Activated naive CD4-positive, alpha-beta T cell treated with anti-CD3 and anti-CD28 coated beads, Interleukin-2, amount 50 U/mL, for 72 hours (primary cell): ENCODE data around the gene FBXO21. TPM values are rescaled to one million over a fixed set of nuclear protein-coding genes. Genes with fewer than 3 reads are reported as not detected.
"Not testable (repeated sequence)": the region's sequence is repeated elsewhere in the genome, so short reads cannot be mapped to it uniquely, and the experiment has no call there.

Experiments
- ATAC-seq, 2 donors: fragments of 150-1000 bp; cut with Tn5 transposase; 2 replicates each; pipeline ENCODE4 v1.10.0; 2021; ENCODE audit warnings: mild to moderate bottlenecking in 2 of 2, moderate library complexity in 2 of 2
- DNase-seq, 2 donors: peaks; one replicate each; pipeline ENCODE4 v3.0.0; 2021 to 2022; ENCODE audit warnings: low spot score in 2 of 2
- H3K27ac Mint-ChIP-seq, 2 donors: one replicate each; pipeline ENCODE4 v1.8.0; 2022; ENCODE audit warnings: mild to moderate bottlenecking in 2 of 2, mixed read lengths in 2 of 2
- H3K36me3 Mint-ChIP-seq, 2 donors: one replicate each; pipeline ENCODE4 v1.8.0; 2022; ENCODE audit warnings: mixed read lengths in 2 of 2
- H3K9me3 Mint-ChIP-seq, 2 donors: one replicate each; pipeline ENCODE4 v1.8.0; 2022; ENCODE audit warnings: mixed read lengths in 2 of 2
- total RNA-seq, 2 donors: library from RNA; stranded (reverse); gene quantifications; one replicate each; pipeline ENCODE4 v1.2.3, GENCODE V29; 2022

The FBXO21 gene
- total RNA-seq, 2 donors from 2014 or later, result 26.0 to 28.3 TPM

DNA sequence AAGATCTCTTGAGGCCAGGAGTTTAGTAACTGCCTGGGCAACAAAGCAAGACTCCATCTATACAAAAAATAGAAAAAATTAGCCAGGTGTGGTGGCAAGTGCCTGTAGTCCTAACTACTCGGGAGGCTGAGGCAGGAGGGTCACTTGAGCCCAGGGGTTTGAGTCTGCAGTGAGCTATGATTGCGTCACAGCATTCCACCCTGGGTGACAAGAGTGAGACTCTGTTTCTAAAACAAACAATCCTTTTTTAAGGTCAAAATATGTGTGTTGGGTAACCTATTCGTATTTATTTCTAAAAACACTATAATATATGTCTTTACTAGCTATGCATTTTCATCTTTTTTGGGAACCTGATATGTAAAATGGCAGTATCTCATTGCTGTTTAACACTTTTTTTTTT, 7.4 kb downstream of the FBXO21 start:
- ATAC-seq (no peak), DNase-seq (no peak)

DNA sequence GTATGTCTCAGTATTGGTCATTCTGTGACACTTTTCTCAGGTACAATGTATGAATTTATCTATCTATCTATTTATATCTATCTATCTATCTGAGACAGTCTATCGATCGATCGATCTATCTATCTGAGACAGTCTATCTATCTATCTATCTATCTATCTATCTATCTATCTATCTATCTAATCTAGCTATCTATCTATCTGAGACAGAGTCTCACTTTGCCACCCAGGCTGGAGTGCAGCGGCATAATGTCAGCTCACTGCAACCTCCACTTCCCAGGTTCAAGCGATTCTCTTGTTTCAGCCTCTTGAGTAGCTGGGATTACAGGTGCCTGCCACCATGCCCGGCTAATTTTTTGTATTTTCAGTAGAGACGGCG, 8.8 kb downstream of the FBXO21 start:
- DNase-seq, result peak in 1 of 2 donors; percentile 16
- not testable (repeated sequence) for H3K27ac Mint-ChIP-seq, H3K9me3 Mint-ChIP-seq, ATAC-seq
- peaks cover 19 to 47% of the 10 kb centered on the region in 2 donors for H3K36me3 Mint-ChIP-seq

More for the DNA sequence above, 7.4 kb downstream of the FBXO21 start:
- H3K36me3 Mint-ChIP-seq, result peaks cover 19 to 54% of the 10 kb centered on the region in 2 donors
- H3K9me3 Mint-ChIP-seq, result no peaks in the 10 kb centered on the region
- H3K27ac Mint-ChIP-seq, result no peak overlapping the region

DNA sequence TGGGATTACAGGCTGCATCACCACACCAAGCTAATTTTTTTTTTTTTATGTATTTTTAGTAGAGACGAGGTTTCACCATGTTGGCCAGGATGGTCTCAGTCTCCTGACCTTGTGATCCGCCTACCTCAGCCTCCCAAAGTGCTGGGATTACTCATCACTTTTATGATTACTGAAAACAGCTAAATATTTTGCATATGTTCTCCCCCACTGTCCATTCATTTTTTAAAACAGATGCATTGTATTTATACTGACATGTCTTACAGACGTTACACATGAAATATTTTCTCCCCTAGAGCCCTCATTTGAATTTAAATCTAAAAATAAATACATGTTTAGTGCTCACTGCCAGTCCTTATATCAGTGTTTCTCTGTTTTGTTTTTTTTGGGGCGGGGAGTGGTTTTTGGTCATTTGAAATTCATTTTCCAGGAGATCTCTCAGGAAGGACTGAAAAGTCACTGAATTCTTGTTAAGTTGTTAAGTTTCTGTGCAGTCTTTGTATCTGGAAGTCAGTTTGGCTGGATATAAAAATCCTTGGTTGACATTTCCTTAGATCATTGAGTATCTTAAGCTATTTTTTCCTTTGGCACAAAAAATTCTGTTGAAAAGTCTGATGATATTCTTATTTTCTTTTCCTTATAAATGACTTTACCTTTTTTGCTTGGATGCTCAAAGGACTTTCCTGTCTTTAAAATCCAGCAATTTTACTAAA, 9.4 kb downstream of the FBXO21 start:
- peaks cover 19 to 47% of the 10 kb centered on the region in 2 donors for H3K36me3 Mint-ChIP-seq
- no peak for DNase-seq
- no peak overlapping the region for H3K27ac Mint-ChIP-seq
- no peaks in the 10 kb centered on the region for H3K9me3 Mint-ChIP-seq
- ATAC-seq, result no peak

DNA sequence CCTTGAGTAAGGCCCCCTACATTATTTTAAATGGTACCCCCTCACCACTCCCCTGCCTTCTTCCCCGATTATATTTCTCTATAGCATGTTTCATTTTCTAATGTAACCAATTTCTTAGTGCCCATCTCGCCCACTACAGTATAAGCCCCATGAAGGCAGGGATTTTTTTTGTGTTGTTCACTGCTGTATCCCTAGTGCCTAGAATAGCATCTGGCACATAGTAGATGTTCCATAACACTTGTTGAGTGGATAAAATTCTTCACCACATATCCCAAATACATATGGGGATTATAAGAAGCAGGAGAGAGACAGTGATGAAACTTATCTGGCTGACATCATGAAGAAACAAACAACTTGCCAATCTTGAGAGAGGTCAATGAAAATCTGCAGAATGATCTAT, 11.5 kb downstream of the FBXO21 start:
- no peaks in the 10 kb centered on the region for H3K9me3 Mint-ChIP-seq
- H3K27ac Mint-ChIP-seq, result peak overlapping the region in 1 of 2 donors; percentile 9
- peaks cover 19 to 30% of the 10 kb centered on the region in 2 donors for H3K36me3 Mint-ChIP-seq
- ATAC-seq (no peak), DNase-seq (no peak)

DNA sequence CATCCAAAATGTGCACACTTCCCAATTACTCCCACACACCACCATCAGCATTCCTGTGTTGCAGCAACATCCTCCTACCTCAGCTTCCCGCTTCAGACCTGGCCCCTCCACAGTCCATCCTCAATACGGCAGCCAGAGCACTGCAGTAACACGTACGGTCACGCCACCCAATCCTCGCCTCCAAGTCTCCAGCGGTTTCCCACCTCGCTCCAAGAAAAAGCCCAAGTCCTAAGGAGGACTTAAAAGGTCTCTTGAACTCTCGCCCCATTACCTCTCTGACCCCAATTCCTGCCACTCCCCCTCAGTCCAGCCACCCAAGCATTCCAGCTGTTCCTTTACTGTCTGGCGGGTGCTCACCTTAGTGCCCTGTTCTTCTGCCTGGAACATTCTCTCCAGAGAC, 12.0 kb downstream of the FBXO21 start:
- DNase-seq (no peak), ATAC-seq (no peak)
- Mint-ChIP-seq H3K36me3 (peaks cover 19 to 26% of the 10 kb centered on the region in 2 donors), H3K27ac (peak overlapping the region; percentile 9 to 23), H3K9me3 (no peaks in the 10 kb centered on the region)

DNA sequence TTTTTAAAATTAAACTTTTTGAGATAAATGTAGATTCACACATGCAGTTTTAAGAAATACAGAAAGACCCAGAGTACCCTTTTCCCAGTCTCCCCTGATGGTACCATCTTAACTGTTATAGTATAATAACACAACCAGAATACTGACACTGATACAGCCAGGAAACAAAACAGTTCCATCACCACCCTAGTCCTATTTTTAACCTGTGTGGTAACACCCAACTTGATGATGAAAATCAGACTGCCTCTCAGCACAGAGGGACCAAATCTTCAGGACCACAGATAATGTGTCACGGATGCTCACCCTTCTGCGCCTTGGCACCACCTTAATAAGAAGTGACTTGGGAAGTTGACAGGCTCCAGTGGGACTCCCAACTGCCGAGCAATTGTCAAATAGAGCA, 18.1 kb downstream of the FBXO21 start:
- peaks cover 4 to 9% of the 10 kb centered on the region in 2 donors for H3K36me3 Mint-ChIP-seq

DNA sequence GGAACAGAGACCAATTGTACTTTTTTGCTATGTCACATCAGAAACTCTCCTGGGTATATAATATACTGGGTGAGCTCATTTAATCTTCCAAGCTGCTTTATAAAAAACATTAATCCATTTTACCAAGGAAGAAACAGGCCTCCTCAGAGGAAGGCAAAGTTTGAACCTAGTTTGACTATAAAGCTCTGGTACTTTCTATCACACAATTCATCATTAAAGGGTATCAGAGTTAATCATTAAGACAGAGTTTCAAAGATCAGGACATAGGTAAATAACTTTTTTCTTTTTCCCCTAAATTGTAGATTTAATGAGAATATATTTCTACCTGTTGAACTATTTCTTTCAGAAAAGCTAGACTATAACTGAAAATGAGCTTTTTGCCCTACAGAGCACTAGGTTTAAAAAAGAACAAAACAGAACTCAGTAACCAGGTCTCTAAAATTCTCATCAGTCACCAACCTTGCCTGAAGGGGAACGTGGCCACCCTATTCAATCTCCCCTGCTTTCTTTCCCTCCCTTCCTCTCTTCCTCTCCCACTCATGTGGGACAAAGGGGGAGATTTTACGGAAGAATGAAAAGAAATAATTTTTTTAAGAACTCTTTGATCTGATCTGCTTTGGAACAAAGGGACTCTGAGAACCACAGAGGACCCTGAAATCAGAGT, 18.6 kb downstream of the FBXO21 start:
- H3K27ac Mint-ChIP-seq, result peak overlapping the region in 1 of 2 donors; percentile 7
- peaks cover 4 to 14% of the 10 kb centered on the region in 2 donors for H3K36me3 Mint-ChIP-seq
- H3K9me3 Mint-ChIP-seq, result no peaks in the 10 kb centered on the region

More for the DNA sequence above, 18.1 kb downstream of the FBXO21 start:
- Mint-ChIP-seq H3K27ac (peak overlapping the region in 1 of 2 donors; percentile 7), H3K9me3 (no peaks in the 10 kb centered on the region)
- ATAC-seq, result no peak
- no peak for DNase-seq

DNA sequence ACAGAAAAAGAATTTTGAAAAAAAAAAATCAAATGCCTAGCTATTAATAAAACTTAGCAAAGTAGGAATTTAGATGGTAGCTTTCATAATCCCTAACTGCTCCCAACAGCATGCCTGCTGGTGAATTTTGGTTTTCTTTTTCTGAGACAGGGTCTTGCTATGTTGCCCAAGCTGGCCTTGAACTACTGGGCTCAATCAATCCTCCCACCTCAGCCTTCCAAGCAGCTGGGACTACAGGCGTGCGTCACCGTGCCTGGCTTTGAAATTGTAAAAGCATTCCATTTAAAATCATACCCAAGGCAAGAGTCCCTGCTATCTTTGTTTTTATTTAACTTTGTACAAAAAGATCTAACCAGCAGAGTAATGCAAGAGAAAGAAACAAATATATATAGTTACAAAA, 20.7 kb downstream of the FBXO21 start:
- Mint-ChIP-seq H3K9me3 (no peaks in the 10 kb centered on the region), H3K27ac (no peak overlapping the region), H3K36me3 (peaks cover 4 to 15% of the 10 kb centered on the region in 2 donors)

More for the DNA sequence above, 18.6 kb downstream of the FBXO21 start:
- no peak for DNase-seq
- ATAC-seq, result no peak

DNA sequence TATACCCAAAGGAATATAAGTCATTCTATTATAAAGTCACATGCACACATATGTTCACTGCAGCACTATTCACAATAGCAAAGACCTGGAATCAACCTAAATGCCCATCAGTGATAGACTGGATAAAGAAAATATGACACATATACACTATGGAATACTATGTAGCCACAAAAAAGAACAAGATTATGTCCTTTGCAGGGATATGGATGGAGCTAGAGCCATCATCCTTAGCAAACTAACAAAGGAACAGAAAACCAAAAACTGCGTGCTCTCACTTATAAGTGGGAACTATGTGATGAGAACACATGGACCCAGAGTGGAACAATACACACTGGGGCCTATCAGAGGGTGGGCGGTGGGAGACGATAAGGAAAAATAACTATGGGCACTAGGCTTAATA, 21.3 kb downstream of the FBXO21 start:
- peaks cover 4 to 15% of the 10 kb centered on the region in 2 donors for H3K36me3 Mint-ChIP-seq
- no peak overlapping the region for H3K27ac Mint-ChIP-seq
- DNase-seq, result no peak
- H3K9me3 Mint-ChIP-seq, result no peaks in the 10 kb centered on the region
- ATAC-seq, result no peak

More for the DNA sequence above, 20.7 kb downstream of the FBXO21 start:
- no peak for DNase-seq
- ATAC-seq, result no peak

DNA sequence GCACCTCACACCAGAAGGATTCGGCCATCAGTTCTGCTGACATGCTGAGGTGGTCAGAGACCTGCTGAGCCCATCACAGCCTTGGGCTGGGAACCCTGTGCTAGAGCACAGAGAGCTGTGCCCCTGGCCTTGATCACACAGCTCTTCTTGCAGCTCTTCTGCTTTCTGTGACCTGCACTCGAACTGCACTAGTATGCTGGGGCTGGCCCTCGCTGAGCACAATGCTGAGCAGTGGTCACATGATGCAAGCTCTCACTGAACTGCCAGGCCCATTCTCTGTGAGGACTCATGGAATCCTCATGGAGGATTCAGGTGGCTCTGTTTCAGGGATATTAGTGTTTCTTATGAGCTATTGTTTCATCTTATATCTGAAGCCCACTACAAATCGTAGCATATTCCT, 22.5 kb downstream of the FBXO21 start:
- Mint-ChIP-seq H3K36me3 (peaks cover 4 to 15% of the 10 kb centered on the region in 2 donors), H3K27ac (no peak overlapping the region), H3K9me3 (no peaks in the 10 kb centered on the region)
- ATAC-seq, result no peak
- DNase-seq, result no peak

DNA sequence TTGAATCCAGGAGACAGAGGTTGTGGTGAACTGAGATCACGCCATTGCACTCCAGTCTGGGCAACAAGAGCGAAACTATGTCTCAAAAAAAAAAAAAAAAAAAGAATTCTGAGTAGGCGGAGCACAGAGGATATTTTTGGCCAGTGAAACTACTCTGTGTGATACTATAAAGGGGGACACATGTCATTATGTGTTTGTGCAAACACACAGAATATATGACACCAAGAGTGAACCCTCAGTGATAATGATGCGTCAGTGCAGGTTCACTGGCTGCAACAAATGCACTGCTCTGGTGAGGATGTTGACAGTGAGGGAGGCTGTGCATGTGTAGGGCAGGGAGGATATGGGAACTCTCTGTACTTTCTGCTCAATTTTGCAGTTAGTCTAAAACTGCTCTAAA, 24.2 kb downstream of the FBXO21 start:
- Mint-ChIP-seq H3K27ac (no peak overlapping the region), H3K9me3 (no peaks in the 10 kb centered on the region), H3K36me3 (peaks cover 9 to 15% of the 10 kb centered on the region in 2 donors)
- ATAC-seq, result no peak
- DNase-seq, result no peak

DNA sequence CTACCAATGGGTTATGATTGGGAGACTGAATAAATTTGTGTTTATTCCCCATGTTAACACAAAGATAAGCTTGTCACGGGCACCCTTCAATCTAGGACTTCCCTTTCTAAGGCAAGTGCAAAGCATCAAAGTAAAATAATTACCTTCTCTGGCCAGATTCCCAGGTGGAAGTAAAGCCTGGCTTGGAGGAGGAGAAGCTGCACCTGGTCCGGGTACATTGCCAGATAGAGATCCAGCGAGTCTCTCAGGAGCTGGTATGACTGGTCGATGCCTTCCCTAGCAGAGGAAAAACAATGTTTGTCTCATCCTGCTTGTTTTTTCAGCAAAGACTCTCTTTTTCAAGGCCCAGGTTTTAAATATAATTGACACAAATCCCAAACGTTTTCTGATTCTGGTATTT, 24.9 kb downstream of the FBXO21 start:
- no peak overlapping the region for H3K27ac Mint-ChIP-seq
- ATAC-seq (no peak), DNase-seq (no peak)
- H3K36me3 Mint-ChIP-seq, result peaks cover 9 to 10% of the 10 kb centered on the region in 2 donors
- no peaks in the 10 kb centered on the region for H3K9me3 Mint-ChIP-seq

DNA sequence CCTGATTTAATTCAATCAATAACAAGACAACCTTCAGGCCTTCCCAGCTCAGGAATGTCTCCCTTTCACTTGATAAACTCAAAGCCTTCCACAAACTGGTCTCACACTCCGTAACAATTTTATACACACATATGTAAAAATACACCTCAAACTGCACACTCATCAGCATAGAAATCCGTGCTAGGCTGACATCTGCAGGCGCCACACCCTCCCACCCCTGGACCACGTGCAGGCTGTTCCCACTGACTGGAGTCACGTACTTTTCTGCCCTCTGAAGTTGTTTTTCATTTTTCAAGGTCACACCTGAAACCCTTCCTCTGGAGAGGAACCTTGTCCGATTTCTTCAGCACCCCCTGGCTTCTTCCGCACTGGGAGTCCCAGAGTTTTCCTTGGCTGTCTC, 27.6 kb downstream of the FBXO21 start:
- ATAC-seq (no peak), DNase-seq (no peak)
- Mint-ChIP-seq H3K9me3 (no peaks in the 10 kb centered on the region), H3K36me3 (peaks cover 8 to 9% of the 10 kb centered on the region in 2 donors), H3K27ac (no peak overlapping the region)

DNA sequence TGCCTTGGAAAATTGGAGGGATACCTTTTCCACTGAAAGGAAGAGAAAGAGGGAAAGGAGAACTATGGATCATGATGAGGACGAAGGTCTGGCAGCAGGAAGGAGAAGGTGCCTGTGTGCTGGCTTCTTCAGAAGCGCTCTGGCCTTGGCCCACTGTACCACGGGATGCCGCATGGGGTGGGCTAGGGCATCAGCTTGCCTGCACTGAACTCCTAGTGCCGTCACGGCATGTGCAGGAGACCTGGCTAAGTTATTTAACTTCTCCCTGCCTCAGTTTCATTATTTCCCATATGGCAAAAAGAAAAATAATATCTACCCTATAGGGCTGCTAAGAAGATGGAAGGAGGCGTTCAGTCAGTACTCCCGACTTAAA, 28.1 kb downstream of the FBXO21 start:
- peaks cover 6 to 9% of the 10 kb centered on the region in 2 donors for H3K36me3 Mint-ChIP-seq
- H3K27ac Mint-ChIP-seq, result peak overlapping the region in 1 of 2 donors; percentile 68
- no peaks in the 10 kb centered on the region for H3K9me3 Mint-ChIP-seq
- no peak for ATAC-seq
- DNase-seq, result no peak

DNA sequence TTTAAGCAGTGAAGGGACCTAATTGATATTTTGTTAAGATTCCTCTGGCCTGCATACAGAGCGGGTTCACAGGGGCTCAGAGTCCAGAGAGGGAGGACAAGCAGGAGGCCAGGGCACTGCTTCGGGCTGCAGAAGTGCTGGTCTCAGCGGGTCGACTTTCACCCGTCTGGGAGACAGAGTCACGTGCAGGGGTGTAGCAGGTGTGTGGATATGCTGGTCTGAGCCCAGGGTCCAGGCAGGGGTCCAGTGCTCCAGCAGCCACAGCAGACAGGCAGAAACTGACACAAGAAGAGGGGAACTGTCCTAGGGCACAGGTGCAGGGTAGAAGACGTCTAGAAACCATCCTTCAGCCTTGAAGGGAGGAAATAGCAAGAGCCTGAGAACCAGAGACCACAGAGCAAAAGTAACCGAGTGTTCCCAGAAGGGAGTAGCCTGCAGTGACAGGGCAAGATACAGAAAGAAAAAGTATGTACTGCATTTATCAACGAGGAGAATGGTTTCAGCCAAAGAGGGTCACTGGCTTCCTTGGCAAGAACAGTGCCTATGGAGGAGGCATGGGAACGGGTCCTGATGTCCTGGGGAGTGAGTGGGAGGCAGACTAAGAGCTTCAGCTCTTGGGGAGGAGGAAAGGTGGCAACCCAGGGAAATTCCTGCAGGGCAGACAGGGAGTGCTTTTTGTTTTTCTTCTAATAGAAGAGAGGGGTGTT, 28.7 kb downstream of the FBXO21 start:
- Mint-ChIP-seq H3K36me3 (peaks cover under 1 to 9% of the 10 kb centered on the region in 2 donors), H3K9me3 (no peaks in the 10 kb centered on the region), H3K27ac (peak overlapping the region; percentile 68 to 72)
- no peak for ATAC-seq
- DNase-seq, result no peak

DNA sequence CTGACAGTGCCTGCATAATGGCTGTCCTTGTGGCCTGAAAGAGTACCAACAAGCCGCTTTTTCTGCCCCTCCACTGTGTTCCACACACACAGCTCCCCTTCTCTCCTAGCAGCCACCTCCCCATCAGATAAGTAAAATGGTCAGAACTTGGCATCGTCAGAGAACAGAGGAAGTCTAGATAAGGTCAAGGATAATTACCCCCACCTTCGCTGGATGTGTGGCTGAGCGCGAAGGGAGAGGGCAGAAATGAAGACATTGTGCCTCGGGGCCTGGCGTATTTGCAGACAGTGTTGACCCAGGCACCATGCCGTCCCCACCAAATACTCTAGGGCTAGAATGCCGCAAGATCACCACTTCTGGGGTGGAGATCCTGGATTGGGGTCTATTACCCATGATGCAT, 30.6 kb downstream of the FBXO21 start:
- Mint-ChIP-seq H3K27ac (peak overlapping the region in 1 of 2 donors; percentile 42), H3K9me3 (no peaks in the 10 kb centered on the region), H3K36me3 (peaks cover 0 to 15% of the 10 kb centered on the region in 2 donors)
- ATAC-seq (no peak), DNase-seq (no peak)

DNA sequence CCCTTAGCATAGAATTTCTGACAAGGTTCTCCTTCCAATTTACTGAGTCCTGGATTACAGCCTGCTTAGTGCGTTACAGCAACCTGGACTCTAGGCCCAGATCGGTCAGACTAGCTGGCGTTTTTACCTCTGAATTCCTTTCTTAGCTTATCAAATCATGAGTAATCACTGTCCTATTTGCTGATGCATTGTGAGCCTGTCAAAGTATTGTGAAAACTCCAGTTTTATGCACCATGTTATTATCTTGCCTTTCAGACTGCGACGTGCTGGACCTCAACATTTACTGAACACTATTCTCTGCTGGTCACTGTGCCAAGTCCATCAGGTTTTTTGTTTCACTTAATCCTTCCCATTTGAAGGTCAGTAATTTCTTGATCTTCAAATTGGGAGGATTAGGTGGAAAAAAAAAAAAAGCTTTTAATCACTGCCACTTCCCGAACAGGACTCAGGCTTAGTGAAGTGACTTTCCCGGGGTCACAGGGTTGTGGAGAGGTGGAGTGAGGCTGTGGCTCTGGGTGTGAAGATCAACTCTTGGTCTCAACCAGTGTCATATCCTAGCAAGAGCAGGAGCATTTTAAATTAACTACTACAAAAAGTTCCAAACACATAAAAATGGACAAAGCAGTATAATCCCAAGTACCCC, 31.2 kb downstream of the FBXO21 start:
- Mint-ChIP-seq H3K36me3 (peaks cover 0 to 15% of the 10 kb centered on the region in 2 donors), H3K9me3 (no peaks in the 10 kb centered on the region), H3K27ac (no peak overlapping the region)
- DNase-seq (no peak), ATAC-seq (no peak)
